Lower leg skin (tissue), 3 donors: ENCODE data around the gene CEP170B.

Experiments used
- POLR2A ChIP-seq, 2 donors: fragments of 450-650 bp; IDR thresholded peaks; one replicate each; pipeline ENCODE4 v1.6.1; 2016 to 2017; ENCODE audit warnings: antibody characterized with exemption in 2 of 2, mild to moderate bottlenecking in 1 of 2, moderate library complexity in 1 of 2
- TF ChIP-seq, protein P1 (sequence below), 3 donors: fragments of 450-650 bp; IDR thresholded peaks; one replicate each; pipeline ENCODE4 v1.5.1; 2016; ENCODE audit warnings: antibody characterized with exemption in 3 of 3, mild to moderate bottlenecking in 3 of 3, moderate library complexity in 2 of 3

DNA sequence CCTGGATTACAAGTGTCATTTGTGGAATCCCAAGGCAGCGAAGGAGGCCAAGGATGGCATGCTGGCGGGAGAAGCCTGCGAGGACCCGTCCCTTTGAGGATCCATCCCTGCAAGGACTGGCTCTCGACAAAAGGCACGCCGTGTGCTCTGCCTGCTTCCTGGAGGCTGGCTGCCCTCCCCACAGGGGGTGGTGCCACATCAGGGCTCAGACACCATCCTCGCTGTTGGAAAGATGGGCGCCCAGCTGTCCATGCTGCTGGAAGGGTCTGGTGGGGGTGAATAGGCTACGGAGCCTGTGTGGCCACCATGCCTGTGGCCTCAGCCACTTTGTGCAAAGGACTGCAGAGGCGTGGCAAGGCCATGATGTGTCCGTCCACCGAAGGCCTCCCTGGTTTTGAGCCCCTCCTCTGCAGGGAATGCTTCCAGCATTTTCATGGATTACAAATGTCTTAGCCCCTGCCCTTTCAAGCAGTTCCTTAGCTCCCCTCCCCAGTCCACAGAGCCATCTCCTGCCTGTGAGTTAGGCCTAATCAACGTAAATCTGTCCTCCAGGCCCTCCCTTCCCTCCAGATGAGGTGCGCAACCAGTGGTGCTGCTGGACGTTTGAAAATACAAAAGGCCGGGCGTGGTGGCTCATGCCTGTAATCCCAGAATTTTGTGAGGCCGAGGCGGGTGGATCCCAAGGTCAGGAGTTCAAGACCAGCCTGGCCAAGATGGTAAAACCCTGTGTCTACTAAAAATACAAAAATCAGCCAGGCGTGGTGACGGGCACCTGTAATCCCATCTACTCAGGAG lies 42.0 kb upstream of the CEP170B start:
- TF ChIP-seq, protein P1, sequence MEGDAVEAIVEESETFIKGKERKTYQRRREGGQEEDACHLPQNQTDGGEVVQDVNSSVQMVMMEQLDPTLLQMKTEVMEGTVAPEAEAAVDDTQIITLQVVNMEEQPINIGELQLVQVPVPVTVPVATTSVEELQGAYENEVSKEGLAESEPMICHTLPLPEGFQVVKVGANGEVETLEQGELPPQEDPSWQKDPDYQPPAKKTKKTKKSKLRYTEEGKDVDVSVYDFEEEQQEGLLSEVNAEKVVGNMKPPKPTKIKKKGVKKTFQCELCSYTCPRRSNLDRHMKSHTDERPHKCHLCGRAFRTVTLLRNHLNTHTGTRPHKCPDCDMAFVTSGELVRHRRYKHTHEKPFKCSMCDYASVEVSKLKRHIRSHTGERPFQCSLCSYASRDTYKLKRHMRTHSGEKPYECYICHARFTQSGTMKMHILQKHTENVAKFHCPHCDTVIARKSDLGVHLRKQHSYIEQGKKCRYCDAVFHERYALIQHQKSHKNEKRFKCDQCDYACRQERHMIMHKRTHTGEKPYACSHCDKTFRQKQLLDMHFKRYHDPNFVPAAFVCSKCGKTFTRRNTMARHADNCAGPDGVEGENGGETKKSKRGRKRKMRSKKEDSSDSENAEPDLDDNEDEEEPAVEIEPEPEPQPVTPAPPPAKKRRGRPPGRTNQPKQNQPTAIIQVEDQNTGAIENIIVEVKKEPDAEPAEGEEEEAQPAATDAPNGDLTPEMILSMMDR (IDR thresholded peaks at IDR 0.05) = no peak
- no peak for TF ChIP-seq POLR2A (IDR thresholded peaks at IDR 0.05)
